ENCODE data around the gene IFNA14. TPM values are rescaled to one million over a fixed set of nuclear protein-coding genes. Genes with fewer than 3 reads are reported as not detected.
"Not testable (repeated sequence)": the region's sequence is repeated elsewhere in the genome, so short reads cannot be mapped to it uniquely, and the experiment has no call there.

IFNA14 gene
- polyA plus RNA-seq, 5 donors = not detected

DNA sequence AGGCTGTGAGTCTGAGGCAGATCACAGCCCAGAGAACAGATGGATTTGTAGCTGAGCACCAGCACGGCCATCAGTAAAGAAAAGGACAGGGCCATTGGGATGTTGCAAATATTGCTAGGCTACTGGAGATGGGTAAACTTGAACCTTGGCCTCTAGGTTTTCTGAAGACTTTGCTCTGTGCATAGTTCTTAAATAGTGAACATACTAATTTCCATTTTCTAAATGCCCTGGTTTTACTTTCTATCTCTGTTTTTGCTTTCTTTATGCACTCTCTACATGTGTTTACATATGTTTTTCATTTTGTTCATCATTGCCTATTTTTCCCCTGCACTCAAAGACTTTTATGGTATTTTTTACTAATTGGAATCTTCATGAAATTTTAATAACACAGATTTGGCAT lies 22.6 kb downstream of the IFNA14 start, which contains the start of gene IFNA16:
IFNA16 (minus strand) TSS at position 101 of the 400 bp plus-strand sequence; CDS start at position 95, 6 bp downstream.
- not testable (repeated sequence) for DNase-seq

DNA sequence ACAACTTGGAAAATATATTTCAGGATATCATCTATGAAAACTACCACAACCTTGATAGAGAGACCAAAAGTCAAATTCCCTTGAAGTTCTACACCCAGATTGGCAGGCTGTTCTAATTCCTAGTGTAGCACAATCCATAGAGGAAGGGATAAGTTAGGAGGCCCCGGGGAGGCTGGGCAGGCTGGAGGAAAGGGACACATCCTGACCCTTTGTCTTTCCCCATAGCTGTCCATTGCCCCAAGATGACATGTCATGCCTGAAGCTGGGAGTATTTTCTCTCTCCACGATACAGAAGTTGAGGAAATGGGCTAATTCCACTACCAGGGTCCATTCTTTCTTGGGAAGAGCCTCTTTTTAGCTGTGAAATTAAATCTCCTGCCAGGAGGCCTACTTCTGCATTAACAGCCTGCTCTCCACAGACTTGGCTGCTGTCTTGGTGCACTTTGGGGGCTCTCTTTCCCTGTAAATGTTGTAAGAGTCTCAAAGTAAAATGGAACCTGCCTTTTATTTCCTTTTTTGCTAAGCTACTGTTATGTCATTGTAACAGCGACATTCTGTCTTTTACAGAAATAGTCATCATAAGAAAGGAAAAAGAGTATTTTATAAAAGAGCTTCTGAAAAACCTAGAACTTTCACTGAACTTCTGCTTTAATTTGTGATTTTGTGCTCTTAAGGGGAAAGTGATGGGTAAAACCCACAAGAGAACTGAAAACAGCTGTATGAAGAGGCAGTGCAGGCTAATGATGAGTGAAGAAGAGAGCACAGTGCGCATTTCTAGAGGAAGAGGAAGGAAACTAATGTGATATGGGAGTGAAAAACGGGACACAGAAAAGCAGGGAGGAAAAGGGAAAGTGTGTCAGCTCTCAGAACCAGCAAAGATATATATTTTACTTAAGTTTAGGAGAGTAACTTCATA lies 26.1 kb downstream of the IFNA14 start:
- DNase-seq = not testable (repeated sequence)

DNA sequence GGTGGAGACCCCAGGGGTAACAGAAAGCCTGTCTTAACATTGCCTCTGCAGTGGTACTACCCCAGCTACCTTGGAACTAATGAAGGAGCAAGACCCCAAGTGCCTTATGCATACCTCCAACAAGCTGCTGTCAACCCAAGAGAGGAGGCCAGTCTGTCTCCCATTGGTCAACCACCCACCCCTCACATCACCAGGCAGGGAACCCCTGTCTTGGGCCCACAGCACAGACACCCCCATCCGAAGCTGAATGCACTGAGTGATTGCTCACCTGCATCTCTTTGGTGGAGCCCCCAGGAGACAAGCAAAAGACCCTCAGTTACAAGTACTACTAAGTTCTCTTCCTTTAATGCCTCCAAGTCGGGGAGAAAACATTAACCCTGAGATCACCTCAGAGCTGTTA lies 27.6 kb downstream of the IFNA14 start:
- not testable (repeated sequence) for DNase-seq

DNA sequence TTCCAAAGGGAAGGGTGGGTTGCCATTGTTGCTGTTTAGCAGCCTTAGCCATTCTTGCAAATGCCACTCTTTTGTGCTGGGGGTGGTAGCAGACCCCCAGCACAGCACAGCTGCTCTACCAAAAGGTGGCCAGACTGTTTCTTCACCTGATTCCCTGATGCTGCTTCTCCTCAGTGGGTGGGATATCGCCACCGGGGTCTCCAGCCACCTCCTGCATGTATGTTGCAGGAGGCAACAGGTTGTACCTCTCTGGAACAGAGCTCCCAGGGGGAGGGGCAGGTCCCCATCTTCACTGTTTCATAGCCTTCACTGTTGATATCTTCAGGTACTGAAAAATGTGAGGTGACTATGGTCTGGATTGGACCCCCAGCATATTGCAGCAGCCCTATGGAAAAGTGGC lies 29.0 kb downstream of the IFNA14 start:
- not testable (repeated sequence) for DNase-seq

DNA sequence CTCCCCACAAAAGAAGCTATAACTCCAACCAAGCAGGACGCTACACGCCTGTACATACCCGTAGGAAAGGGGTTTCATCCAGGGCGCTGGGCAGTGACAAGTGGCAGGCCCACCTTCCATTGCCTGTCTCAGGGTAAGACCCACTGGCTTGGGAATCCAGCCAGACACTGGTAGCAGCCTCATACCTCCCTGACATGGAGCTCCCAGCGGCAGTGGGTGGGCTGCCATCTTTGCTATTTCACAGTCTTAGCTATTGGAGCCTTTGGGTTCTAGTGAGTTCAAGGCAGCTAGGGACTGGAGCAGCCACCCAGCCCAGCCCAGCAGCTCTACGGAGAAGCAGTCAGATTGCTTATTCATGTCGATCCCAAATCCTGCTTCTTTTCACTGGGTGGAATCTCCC lies 29.5 kb downstream of the IFNA14 start:
- no peak for DNase-seq

DNA sequence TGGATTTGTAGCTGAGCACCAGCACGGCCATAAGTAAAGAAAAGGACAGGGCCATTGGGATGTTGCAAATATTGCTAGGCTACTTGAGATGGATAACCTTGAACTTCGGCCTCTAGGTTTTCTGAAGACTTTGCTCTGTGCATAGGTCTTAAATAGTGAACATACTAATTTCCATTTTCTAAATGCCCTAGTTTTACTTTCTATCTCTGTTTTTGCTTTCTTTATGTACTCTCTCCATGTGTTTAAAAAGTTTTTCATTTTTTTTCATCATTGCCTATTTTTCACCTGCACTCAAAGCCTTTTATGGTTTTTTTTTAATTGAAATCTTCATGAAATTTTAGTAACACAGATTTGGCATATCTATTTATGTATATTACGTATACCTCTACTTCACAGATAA lies 32.8 kb downstream of the IFNA14 start, which contains the start of gene IFNA10:
IFNA10 (minus strand) TSS at position 101 of the 400 bp plus-strand sequence; CDS start at position 55, 46 bp downstream.
- not testable (repeated sequence) for DNase-seq

DNA sequence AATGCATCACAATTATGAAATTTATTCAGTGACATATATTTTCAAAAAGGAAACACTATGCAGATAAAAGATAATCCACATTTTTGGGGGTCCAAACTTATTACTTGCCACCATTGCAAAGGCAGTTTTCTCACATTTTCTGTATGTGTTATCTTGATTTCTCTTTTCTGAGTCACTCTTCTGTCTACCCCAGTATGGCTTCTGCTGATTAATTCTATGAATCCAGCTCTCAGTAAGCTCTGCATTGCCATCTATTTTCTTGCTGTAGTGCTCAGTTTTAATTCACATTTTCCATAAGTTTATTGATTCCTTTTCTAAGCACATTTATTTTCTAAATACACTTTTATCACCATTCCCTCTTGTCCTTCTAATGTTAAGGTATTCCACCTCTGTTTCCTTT lies 34.6 kb downstream of the IFNA14 start:
- DNase-seq = no peak

DNA sequence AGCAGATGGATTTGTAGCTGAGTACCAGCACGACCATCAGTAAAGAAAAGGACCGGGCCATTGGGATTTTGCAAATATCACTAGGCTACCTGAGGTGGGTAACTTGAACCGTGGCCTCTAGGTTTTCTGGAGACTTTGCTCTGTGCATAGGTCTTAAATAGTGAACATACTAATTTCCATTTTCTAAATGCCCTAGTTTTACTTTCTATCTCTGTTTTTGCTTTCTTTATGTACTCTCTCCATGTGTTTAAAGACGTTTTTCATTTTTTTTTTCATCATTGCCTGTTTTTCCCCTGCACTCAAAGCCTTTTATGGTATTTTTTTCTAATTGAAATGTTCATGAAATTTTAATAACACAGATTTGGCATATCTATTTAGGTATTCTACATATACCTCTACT lies 37.7 kb downstream of the IFNA14 start, which contains the start of gene IFNA7:
IFNA7 (minus strand) TSS at position 101 of the 400 bp plus-strand sequence; CDS start at position 61, 40 bp downstream.
- DNase-seq = not testable (repeated sequence)

DNA sequence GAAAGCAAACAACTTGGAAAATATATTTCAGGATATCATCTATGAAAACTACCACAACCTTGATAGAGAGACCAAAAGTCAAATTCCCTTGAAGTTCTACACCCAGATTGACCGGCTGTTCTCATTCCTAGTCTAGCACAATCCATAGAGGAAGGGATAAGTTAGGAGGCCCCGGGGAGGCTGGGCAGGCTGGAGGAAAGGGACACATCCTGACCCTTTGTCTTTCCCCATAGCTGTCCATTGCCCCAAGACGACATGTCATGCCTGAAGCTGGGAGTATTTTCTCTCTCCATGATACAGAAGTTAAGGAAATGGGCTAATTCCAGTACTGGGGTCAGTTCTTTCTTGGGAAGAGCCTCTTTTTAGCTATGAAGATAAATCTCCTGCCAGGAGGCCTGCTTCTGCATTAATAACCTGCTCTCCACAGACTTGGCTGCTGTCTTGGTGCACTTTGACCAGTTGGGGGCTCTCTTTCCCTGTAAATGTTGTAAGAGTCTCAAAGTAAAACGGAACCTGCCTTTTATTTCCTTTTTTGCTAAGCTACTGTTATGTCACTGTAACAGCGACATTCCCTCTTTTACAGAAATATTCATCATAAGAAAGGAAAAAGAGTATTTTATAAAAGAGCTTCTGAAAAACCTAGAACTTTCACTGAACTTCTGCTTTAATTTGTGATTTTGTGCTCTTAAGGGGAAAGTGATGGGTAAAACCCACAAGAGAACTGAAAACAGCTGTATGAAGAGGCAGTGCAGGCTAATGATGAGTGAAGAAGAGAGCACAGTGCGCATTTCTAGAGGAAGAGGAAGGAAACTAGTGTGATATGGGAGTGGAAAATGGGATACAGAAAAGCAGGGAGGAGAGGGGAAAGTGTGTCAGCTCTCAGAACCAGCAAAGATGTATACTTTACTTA lies 44.7 kb downstream of the IFNA14 start:
- DNase-seq = not testable (repeated sequence)

Other genes starting within 250 kb of the IFNA14 start
- 10 to 100 TPM in 3 of 5 donors, 1 to 10 TPM in 2; 7.3 to 12.3 (median 11.2) TPM for gene HACD4, start 208.4 kb downstream of the IFNA14 start, polyA plus RNA-seq (ENCODE audit: insufficient read depth in 1 of 5, insufficient read length in 5 of 5, low replicate concordance in 1 of 5)
- gene IFNB1, start 162.1 kb downstream of the IFNA14 start, polyA plus RNA-seq (ENCODE audit: insufficient read depth in 1 of 5, insufficient read length in 5 of 5, low replicate concordance in 1 of 5) = not detected
- gene IFNW1, start 98.2 kb downstream of the IFNA14 start, polyA plus RNA-seq (ENCODE audit: insufficient read depth in 1 of 5, insufficient read length in 5 of 5, low replicate concordance in 1 of 5) = not detected
- under 1 TPM in 1 of 5 donors, not detected in 4; 0.17 TPM for gene IFNA21, start 73.3 kb downstream of the IFNA14 start, polyA plus RNA-seq (ENCODE audit: insufficient read depth in 1 of 5, insufficient read length in 5 of 5, low replicate concordance in 1 of 5)
- not detected for gene IFNA4, start 52.4 kb downstream of the IFNA14 start, polyA plus RNA-seq (ENCODE audit: insufficient read depth in 1 of 5, insufficient read length in 5 of 5, low replicate concordance in 1 of 5)
- not detected for gene IFNA7, start 37.8 kb downstream of the IFNA14 start, polyA plus RNA-seq (ENCODE audit: insufficient read depth in 1 of 5, insufficient read length in 5 of 5, low replicate concordance in 1 of 5)
- not detected for gene IFNA10, start 32.9 kb downstream of the IFNA14 start, polyA plus RNA-seq (ENCODE audit: insufficient read depth in 1 of 5, insufficient read length in 5 of 5, low replicate concordance in 1 of 5)
- gene IFNA16, start 22.7 kb downstream of the IFNA14 start, polyA plus RNA-seq (ENCODE audit: insufficient read depth in 1 of 5, insufficient read length in 5 of 5, low replicate concordance in 1 of 5) = not detected
- not detected for gene IFNA17, start 11.8 kb downstream of the IFNA14 start, polyA plus RNA-seq (ENCODE audit: insufficient read depth in 1 of 5, insufficient read length in 5 of 5, low replicate concordance in 1 of 5)
- gene IFNA5, start 65.3 kb upstream of the IFNA14 start, polyA plus RNA-seq (ENCODE audit: insufficient read depth in 1 of 5, insufficient read length in 5 of 5, low replicate concordance in 1 of 5) = under 1 TPM in 1 of 5 donors, not detected in 4; 0.16 TPM
- 10 to 100 TPM; 33.0 to 51.0 (median 42.0) TPM for gene KLHL9, start 95.4 kb upstream of the IFNA14 start, polyA plus RNA-seq (ENCODE audit: insufficient read depth in 1 of 5, insufficient read length in 5 of 5, low replicate concordance in 1 of 5)
- not detected for gene IFNA6, start 110.9 kb upstream of the IFNA14 start, polyA plus RNA-seq (ENCODE audit: insufficient read depth in 1 of 5, insufficient read length in 5 of 5, low replicate concordance in 1 of 5)
- gene IFNA13, start 128.1 kb upstream of the IFNA14 start, polyA plus RNA-seq (ENCODE audit: insufficient read depth in 1 of 5, insufficient read length in 5 of 5, low replicate concordance in 1 of 5) = under 1 TPM in 2 of 5 donors, not detected in 3; 0.13 to 0.28 TPM
- gene IFNA2, start 145.4 kb upstream of the IFNA14 start, polyA plus RNA-seq (ENCODE audit: insufficient read depth in 1 of 5, insufficient read length in 5 of 5, low replicate concordance in 1 of 5) = not detected
- not detected for gene IFNA8, start 169.1 kb upstream of the IFNA14 start, polyA plus RNA-seq (ENCODE audit: insufficient read depth in 1 of 5, insufficient read length in 5 of 5, low replicate concordance in 1 of 5)
- gene IFNA1, start 200.4 kb upstream of the IFNA14 start, polyA plus RNA-seq (ENCODE audit: insufficient read depth in 1 of 5, insufficient read length in 5 of 5, low replicate concordance in 1 of 5) = under 1 TPM in 1 of 5 donors, not detected in 4; 0.19 TPM
- gene IFNE, start 242.3 kb upstream of the IFNA14 start, polyA plus RNA-seq (ENCODE audit: insufficient read depth in 1 of 5, insufficient read length in 5 of 5, low replicate concordance in 1 of 5) = under 1 TPM; 0.13 to 0.55 (median 0.21) TPM